DLD1 (cell line): ENCODE measurements around the gene TOP1.

Source experiments
- in situ Hi-C: cut with HindIII; loops from 2 replicates; pipeline ENCODE4 v1.10.0; 2017; ENCODE audit warnings: low sequenced_read_pairs

TOP1 gene

GRCh38 chr20:41032271-41032670 lies 3.6 kb downstream of the TOP1 start:
- in situ Hi-C loops: no loop called here

- in situ Hi-C loops: no loop called here
Observed at GRCh38 chr20:41034239-41034638, 5.6 kb downstream of the TOP1 start.

GRCh38 chr20:41035207-41035606 lies 6.6 kb downstream of the TOP1 start:
- in situ Hi-C loops: no loop called here

- in situ Hi-C loops: no loop called here
Observed at GRCh38 chr20:41037179-41037578, 8.6 kb downstream of the TOP1 start.

- in situ Hi-C loops: no loop called here
Observed at GRCh38 chr20:41038149-41038877, 9.7 kb downstream of the TOP1 start.

GRCh38 chr20:41038878-41039404 lies 10.3 kb downstream of the TOP1 start:
- in situ Hi-C loops: no loop called here

- in situ Hi-C loops: no loop called here
Observed at GRCh38 chr20:41040855-41041254, 12.2 kb downstream of the TOP1 start.

GRCh38 chr20:41041693-41042092 lies 13.1 kb downstream of the TOP1 start:
- in situ Hi-C loops: no loop called here

- in situ Hi-C loops: no loop called here
Observed at GRCh38 chr20:41044409-41045062, 15.9 kb downstream of the TOP1 start.

- in situ Hi-C loops: no loop called here
Observed at GRCh38 chr20:41045671-41046070, 17.0 kb downstream of the TOP1 start.

GRCh38 chr20:41046716-41047115 lies 18.1 kb downstream of the TOP1 start:
- in situ Hi-C loops: no loop called here

- in situ Hi-C loops: no loop called here
Observed at GRCh38 chr20:41047279-41047974, 18.8 kb downstream of the TOP1 start.

- in situ Hi-C loops: no loop called here
Observed at GRCh38 chr20:41047975-41048305, 19.3 kb downstream of the TOP1 start.

- in situ Hi-C loops: no loop called here
Observed at GRCh38 chr20:41048461-41049301, 20.1 kb downstream of the TOP1 start.

- in situ Hi-C loops: no loop called here
Observed at GRCh38 chr20:41049451-41049850, 20.8 kb downstream of the TOP1 start.

GRCh38 chr20:41050361-41051008 lies 21.9 kb downstream of the TOP1 start:
- in situ Hi-C loops: no loop called here

- in situ Hi-C loops: no loop called here
Observed at GRCh38 chr20:41051009-41051825, 22.6 kb downstream of the TOP1 start.

- in situ Hi-C loops: no loop called here
Observed at GRCh38 chr20:41052742-41053419, 24.3 kb downstream of the TOP1 start.
